Transverse colon (tissue), 4 donors: Measurements from ENCODE around the gene OR1D5.
"Not testable (repeated sequence)": the region's sequence is repeated elsewhere in the genome, so short reads cannot be mapped to it uniquely, and the experiment has no call there.

Experiments used
- CTCF ChIP-seq, 5 experiments: fragments of 200-600 bp in 3 of 5; fragments of 450-650 bp in 2 of 5; sonication (generic) in 3 of 5; IDR thresholded peaks; 1 replicate in 2 of 5; 2 replicates in 3 of 5; pipeline ENCODE4 v1.5.1; 2016 to 2017; ENCODE audit warnings: antibody characterized with exemption in 5 of 5, inconsistent platforms in 3 of 5, mild to moderate bottlenecking in 2 of 5, moderate library complexity in 1 of 5
- POLR2AphosphoS5 ChIP-seq, 3 donors: sonication (generic); formaldehyde crosslinking; IDR thresholded peaks; one replicate each; pipeline ENCODE4 v1.6.1; 2016; ENCODE audit warnings: antibody characterized with exemption in 3 of 3

- not testable (repeated sequence) for TF ChIP-seq CTCF, POLR2AphosphoS5 (IDR thresholded peaks at IDR 0.05)
Measured at GRCh38 chr17:3063507-3063906, at the start of gene OR1D5.
